ENCODE measurements around the gene ASB18. TPM values are rescaled to one million over a fixed set of nuclear protein-coding genes. Genes with fewer than 3 reads are reported as not detected.

The ASB18 gene
- total RNA-seq (2021) (0.46 TPM in 1 of 2 replicates, not detected in the other), Bru-seq, nascent RNA (percentile 18 among the genes with signal in this experiment), BruChase-seq, experiment 1, labeled RNA remaining after a 2-hour chase (percentile 16 among the genes with signal in this experiment), BruChase-seq, experiment 2, labeled RNA remaining after a 6-hour chase (percentile 16 among the genes with signal in this experiment)
- long read RNA-seq, partial matches to known transcripts = 0 of 1 reads
- long read RNA-seq, other reads (novel, unspliced or antisense) = 1 of 1 reads

DNA sequence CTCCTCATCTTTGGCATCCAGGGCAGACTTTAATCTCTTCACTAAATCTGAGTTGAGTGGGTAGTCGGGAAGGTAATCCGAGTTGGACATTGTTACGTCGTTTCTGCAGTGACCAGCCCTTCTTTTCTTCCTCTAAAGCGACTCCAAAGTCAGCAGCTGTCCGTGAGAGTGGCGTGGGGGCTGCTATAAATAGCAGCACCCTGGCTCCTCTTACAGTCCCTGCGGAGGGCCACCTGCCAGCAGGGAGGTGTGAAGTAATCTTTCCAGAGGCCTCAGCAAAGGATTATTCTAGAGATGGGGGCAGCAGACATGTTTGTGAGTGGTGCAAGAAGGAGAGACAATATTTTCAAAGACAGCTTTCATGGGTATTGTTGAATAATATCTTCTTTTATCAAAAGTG is at the start of gene ASB18:
Gene ASB18, minus strand, starts transcription at position 151 of the 400 bp plus-strand sequence. Its CDS starts 61 bp downstream, at position 90.
- no peak for DNase-seq
- ChIA-PET POLR2A (ENCODE audit: unreplicated experiment) (no interaction called here), CTCF (no interaction called here)
- Histone ChIP-seq H3K4me2 (no peak within 1 kb of the TSS), H3K9me3 (ENCODE audit: insufficient read depth, low read depth) (peaks cover 1% of the 10 kb centered on the region; the same call in 1 of the 2 replicates), H3F3A (ENCODE audit: insufficient read depth, low read depth) (no peaks in the 10 kb centered on the region), H3K27me3 (ENCODE audit: insufficient read depth, low read depth) (peaks cover 73% of the 10 kb centered on the region), H3K36me3 (ENCODE audit: low read depth) (no peaks in the 10 kb centered on the region), H3K4me1 (replicated peaks; ENCODE audit: insufficient read depth) (no peaks in the 10 kb centered on the region), H2AFZ (no peak within 1 kb of the TSS), H4K20me1 (ENCODE audit: insufficient read depth) (no peaks in the 10 kb centered on the region), H3K9me2 (ENCODE audit: insufficient read depth) (no peaks in the 10 kb centered on the region), H3K4me3 (no peak within 1 kb of the TSS), H3K27ac (no peak within 1 kb of the TSS), H3K79me2 (ENCODE audit: low read depth) (no peaks in the 10 kb centered on the region)
- TF ChIP-seq EZH2 (IDR thresholded peaks at IDR 0.05; ENCODE audit: low read depth) (no peak), CTCF (conservative IDR thresholded peaks at IDR 0.05) (no peak)
- BruUV-seq (replicated peaks) = no TSS peak
- intact Hi-C loops (cut with micrococcal nuclease; ENCODE audit: unreplicated experiment) = no loop called here

DNA sequence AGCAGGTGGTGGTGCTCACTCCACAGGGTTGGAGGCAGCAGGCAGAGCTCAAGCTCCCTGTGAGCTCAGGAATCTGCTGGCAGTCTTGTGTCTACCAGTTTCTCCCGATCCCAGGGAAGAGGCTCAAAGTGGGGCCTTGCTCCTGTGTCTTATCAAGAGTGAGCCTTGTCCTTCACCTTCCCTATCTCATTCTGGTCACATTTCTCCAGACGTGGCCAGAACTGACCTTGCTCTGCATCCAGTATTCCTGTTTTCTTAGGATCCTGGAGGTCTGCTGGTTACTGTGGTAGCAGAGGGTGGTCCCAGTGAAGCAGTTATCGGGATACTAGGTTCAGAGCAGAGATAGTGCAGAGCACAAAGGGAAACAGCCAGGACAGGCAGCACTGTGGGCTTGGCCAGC is 47.1 kb upstream of the ASB18 start:
- Histone ChIP-seq H3K79me2 (ENCODE audit: low read depth) (no peaks in the 10 kb centered on the region), H3K9me3 (ENCODE audit: insufficient read depth, low read depth) (0 out of 2 replicates have a peak, but pooled peaks cover 6% of the 10 kb centered on the region), H3K4me2 (no peak overlapping the region), H3F3A (ENCODE audit: insufficient read depth, low read depth) (no peaks in the 10 kb centered on the region), H3K36me3 (ENCODE audit: low read depth) (no peaks in the 10 kb centered on the region), H3K4me3 (no peak overlapping the region), H3K4me1 (replicated peaks; ENCODE audit: insufficient read depth) (no peaks in the 10 kb centered on the region), H3K27ac (no peak overlapping the region), H3K27me3 (ENCODE audit: insufficient read depth, low read depth) (peaks cover 15% of the 10 kb centered on the region; the same call in 1 of the 2 replicates), H4K20me1 (ENCODE audit: insufficient read depth) (no peaks in the 10 kb centered on the region), H2AFZ (no peak overlapping the region), H3K9me2 (ENCODE audit: insufficient read depth) (no peaks in the 10 kb centered on the region)
- CTCF ChIA-PET = no interaction called here
- no peak for TF ChIP-seq CTCF (conservative IDR thresholded peaks at IDR 0.05)
- no peak for TF ChIP-seq EZH2 (IDR thresholded peaks at IDR 0.05; ENCODE audit: low read depth)
- POLR2A ChIA-PET (ENCODE audit: unreplicated experiment) = no interaction called here
- no peak for DNase-seq
- intact Hi-C loops (cut with micrococcal nuclease; ENCODE audit: unreplicated experiment) = no loop called here
- no TSS peak for BruUV-seq (replicated peaks)

DNA sequence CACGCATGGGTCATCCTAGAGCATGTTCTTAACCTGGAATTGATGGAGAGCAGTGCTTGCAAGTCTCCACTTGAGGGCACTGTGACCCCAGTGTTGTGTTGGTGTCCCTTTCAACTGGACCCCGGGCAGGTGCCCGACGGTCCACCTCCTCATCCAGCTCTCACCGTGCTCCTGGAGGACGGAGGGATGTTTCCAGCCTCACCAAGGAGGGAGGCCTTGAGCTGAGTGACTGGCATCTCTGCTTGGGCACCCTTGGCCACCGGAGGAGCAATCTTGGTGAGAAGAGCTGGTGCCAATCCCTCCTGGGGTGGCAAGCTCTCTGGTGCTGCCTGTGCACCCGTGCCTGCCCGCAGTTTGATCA is 45.4 kb upstream of the ASB18 start:
- CTCF ChIA-PET = interaction anchor here (1.0 kb wide), 1 partner anchor 28 kb away, joined by 3 read pairs; no protein-coding TSS in a partner anchor
- H3K27me3 ChIP-seq (ENCODE audit: insufficient read depth, low read depth) = peaks cover 24% of the 10 kb centered on the region; the same call in 1 of the 2 replicates
- H3K4me2 ChIP-seq = no peak overlapping the region
- no TSS peak for BruUV-seq (replicated peaks)
- H3K27ac ChIP-seq = no peak overlapping the region
- no peaks in the 10 kb centered on the region for H3K36me3 ChIP-seq (ENCODE audit: low read depth)
- H3K79me2 ChIP-seq (ENCODE audit: low read depth) = no peaks in the 10 kb centered on the region
- no peaks in the 10 kb centered on the region for H4K20me1 ChIP-seq (ENCODE audit: insufficient read depth)
- no peak overlapping the region for H2AFZ ChIP-seq
- no peaks in the 10 kb centered on the region for H3K4me1 ChIP-seq (replicated peaks; ENCODE audit: insufficient read depth)
- TF ChIP-seq CTCF (conservative IDR thresholded peaks at IDR 0.05) = peak; percentile 73
- TF ChIP-seq EZH2 (IDR thresholded peaks at IDR 0.05; ENCODE audit: low read depth) = no peak
- no peaks in the 10 kb centered on the region for H3K9me2 ChIP-seq (ENCODE audit: insufficient read depth)
- intact Hi-C loops (cut with micrococcal nuclease; ENCODE audit: unreplicated experiment) = no loop called here
- H3K9me3 ChIP-seq (ENCODE audit: insufficient read depth, low read depth) = 0 out of 2 replicates have a peak, but pooled peaks cover 6% of the 10 kb centered on the region
- DNase-seq = peak in 1 of 2 experiments; percentile 36
- H3F3A ChIP-seq (ENCODE audit: insufficient read depth, low read depth) = no peaks in the 10 kb centered on the region
- no peak overlapping the region for H3K4me3 ChIP-seq
- POLR2A ChIA-PET (ENCODE audit: unreplicated experiment) = no interaction called here
